ENCODE data around the gene ZER1. TPM values are rescaled to one million over a fixed set of nuclear protein-coding genes. Genes with fewer than 3 reads are reported as not detected.

Gene ZER1
- total and polyA plus RNA-seq, 2 of the 8 experiments (the other 6 are each of a cell fraction or from before 2014, with no cell fraction given), result 20.5 to 26.6 TPM

DNA sequence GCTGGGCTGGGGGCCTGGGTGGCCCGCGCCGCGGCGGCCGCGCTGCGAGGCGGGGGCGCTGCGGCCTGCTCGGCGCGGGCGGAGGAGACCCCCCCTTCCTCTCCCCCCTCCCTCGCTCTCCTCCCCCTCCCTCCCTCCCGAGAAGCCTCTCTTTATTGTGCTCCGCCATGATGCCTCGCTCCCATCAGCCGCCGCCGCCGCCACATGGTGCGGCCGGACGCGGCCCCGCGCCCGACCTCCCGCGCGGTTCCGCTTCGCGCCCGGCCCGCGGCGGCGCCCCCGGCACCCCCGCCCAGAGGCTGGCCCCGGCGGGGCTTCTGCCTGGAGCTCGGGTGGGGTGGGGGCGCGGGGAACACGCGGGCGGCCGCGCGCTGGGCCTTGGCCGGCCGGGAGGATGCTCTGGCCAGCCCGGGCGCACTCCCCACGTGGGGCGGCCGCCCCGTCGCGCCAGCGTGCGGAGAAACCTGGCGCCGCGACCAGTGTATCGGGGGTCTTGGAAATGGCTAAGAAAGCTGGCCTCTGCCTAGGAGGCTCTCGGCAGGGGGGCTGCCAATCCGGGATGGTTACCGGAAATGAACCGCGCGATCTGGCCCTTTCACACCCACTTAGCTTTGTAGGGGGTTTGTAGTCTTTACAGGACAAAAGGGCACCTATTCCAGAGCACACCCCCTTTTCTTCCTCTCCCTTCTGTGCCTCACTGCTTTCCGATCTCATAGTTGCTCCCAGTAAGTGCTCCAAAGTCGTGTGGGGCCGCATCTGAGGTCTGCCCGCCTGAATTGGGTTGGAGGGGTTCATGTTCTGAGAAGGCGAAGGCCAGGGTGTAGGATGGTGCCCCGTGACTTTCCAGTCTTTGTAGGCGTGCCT, 81.7 kb downstream of the ZER1 start (continued):
- 0 out of 4 replicates have a peak, but pooled peaks of 1 of the 2 experiments have one; percentile 66 for TF ChIP-seq HDAC2 (IDR thresholded peaks at IDR 0.05; ENCODE audit: borderline replicate concordance in 1 of 2, low read depth in 2 of 2, low read length in 2 of 2)
- TF ChIP-seq RXRA (IDR thresholded peaks at IDR 0.05; ENCODE audit: insufficient read depth, low read depth, low read length), result no peak
- TF ChIP-seq HDAC6 (IDR thresholded peaks at IDR 0.05; ENCODE audit: low read depth, low read length), result no peak
- no peak for TF ChIP-seq ZNF274 (IDR thresholded peaks at IDR 0.05; ENCODE audit: borderline replicate concordance, extremely low read depth, low read length)
- TF ChIP-seq TBP (IDR thresholded peaks at IDR 0.05; ENCODE audit: low read depth, low read length), result 0 out of 2 replicates have a peak, but pooled peaks have one; percentile 25
- no peak for TF ChIP-seq USF2 (IDR thresholded peaks at IDR 0.05; ENCODE audit: low read length)
- no peak for TF ChIP-seq JUND (IDR thresholded peaks at IDR 0.05; ENCODE audit: low read length)
- TF ChIP-seq TCF12 (IDR thresholded peaks at IDR 0.05; ENCODE audit: low read depth, low read length), result no peak
- TF ChIP-seq CTBP2 (IDR thresholded peaks at IDR 0.05; ENCODE audit: borderline replicate concordance, insufficient read depth, insufficient read length, low read length), result no peak
- no peak; a peak in 1 of 4 replicates for TF ChIP-seq RAD21 (IDR thresholded peaks at IDR 0.05 in 1 of 2, conservative IDR thresholded peaks at IDR 0.05 in 1 of 2; ENCODE audit: low read depth in 2 of 2, low read length in 2 of 2)
- TF ChIP-seq CBX5 (IDR thresholded peaks at IDR 0.05; ENCODE audit: low read depth, low read length), result no peak
- TF ChIP-seq SIN3A (conservative IDR thresholded peaks at IDR 0.05 in 1 of 2, IDR thresholded peaks at IDR 0.05 in 1 of 2; ENCODE audit: low read depth in 1 of 2, low read length in 2 of 2), result peak; percentile 52 to 71; a peak in 1 of 4 replicates
- TF ChIP-seq SP4 (IDR thresholded peaks at IDR 0.05; ENCODE audit: low read length), result no peak
- TF ChIP-seq ATF2 (IDR thresholded peaks at IDR 0.05; ENCODE audit: low read length), result no peak
- no peak for TF ChIP-seq SRF (IDR thresholded peaks at IDR 0.05; ENCODE audit: low read depth, low read length)
- TF ChIP-seq EP300 (IDR thresholded peaks at IDR 0.05; ENCODE audit: borderline replicate concordance in 1 of 2, low read depth in 2 of 2, low read length in 2 of 2), result no peak
- TF ChIP-seq GTF2F1 (IDR thresholded peaks at IDR 0.05; ENCODE audit: borderline replicate concordance, low read depth, low read length), result no peak
- TF ChIP-seq SAP30 (IDR thresholded peaks at IDR 0.05; ENCODE audit: insufficient read depth, insufficient replicate concordance, low read length), result no peak
- no peak for TF ChIP-seq MAFK (IDR thresholded peaks at IDR 0.05; ENCODE audit: low read depth, low read length)
